Measurements from ENCODE around the gene ZIM2.

ZIM2 gene

DNA sequence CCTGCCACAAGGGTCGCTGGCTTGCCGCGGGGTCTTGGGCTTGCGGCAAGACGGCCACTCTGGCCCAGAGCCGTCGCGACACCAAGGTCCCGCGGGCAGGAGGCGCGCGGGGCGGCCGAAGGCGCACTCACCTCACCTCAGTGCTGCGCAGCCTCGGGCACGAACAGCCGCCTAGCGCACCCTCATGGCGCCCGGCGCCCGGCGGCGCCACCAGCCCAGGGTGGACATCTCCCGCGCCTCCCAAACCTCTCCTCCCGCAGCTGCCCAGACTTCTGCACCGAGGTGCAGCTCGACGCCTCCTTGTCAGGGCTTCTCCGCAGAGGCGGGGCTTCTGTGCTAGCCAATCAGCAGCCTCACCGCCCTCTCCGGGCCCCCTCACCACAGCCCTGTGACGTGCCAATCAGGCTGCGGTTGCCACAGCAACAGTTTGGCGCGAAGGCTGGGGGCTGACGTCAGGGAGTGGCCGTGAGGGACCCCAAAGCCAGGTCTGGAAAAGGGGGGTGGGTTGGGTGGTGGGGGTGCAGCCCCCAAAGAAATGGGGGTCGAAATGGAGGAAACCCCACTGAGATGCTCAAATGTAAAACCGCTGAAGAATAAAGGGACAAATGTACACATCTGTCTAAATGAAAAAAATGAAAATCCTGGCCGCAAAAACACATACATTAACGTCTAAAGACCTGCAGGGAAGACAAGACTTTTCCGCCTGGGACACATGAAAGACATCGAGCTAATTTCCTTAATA is at the start of gene ZIM2, which contains the start of gene PEG3:
Gene ZIM2, minus strand, starts transcription at position 276 of the 742 bp plus-strand sequence. CDS start 16,449 bp downstream, outside the sequence.
Gene PEG3, minus strand, starts transcription at position 276 of the 742 bp plus-strand sequence. CDS start 16,071 bp downstream, outside the sequence.
- no peaks in the 10 kb centered on the region for H3K36me3 ChIP-seq (ENCODE audit: control insufficient read depth, low read depth, low read length)
- H3K4me3 ChIP-seq (ENCODE audit: low read length), result no peak within 1 kb of the TSS
- no peaks in the 10 kb centered on the region for H3K27me3 ChIP-seq (ENCODE audit: control insufficient read depth, insufficient read depth, low read length)
- H3K9me3 ChIP-seq (ENCODE audit: control insufficient read depth, low read depth, low read length), result peaks cover 91% of the 10 kb centered on the region
- no peak within 1 kb of the TSS for H3K9ac ChIP-seq (ENCODE audit: low read length)
- no peaks in the 10 kb centered on the region for H3K4me1 ChIP-seq (ENCODE audit: control insufficient read depth, low read depth, low read length)
- no peak within 1 kb of the TSS for H3K27ac ChIP-seq (ENCODE audit: low read length)

DNA sequence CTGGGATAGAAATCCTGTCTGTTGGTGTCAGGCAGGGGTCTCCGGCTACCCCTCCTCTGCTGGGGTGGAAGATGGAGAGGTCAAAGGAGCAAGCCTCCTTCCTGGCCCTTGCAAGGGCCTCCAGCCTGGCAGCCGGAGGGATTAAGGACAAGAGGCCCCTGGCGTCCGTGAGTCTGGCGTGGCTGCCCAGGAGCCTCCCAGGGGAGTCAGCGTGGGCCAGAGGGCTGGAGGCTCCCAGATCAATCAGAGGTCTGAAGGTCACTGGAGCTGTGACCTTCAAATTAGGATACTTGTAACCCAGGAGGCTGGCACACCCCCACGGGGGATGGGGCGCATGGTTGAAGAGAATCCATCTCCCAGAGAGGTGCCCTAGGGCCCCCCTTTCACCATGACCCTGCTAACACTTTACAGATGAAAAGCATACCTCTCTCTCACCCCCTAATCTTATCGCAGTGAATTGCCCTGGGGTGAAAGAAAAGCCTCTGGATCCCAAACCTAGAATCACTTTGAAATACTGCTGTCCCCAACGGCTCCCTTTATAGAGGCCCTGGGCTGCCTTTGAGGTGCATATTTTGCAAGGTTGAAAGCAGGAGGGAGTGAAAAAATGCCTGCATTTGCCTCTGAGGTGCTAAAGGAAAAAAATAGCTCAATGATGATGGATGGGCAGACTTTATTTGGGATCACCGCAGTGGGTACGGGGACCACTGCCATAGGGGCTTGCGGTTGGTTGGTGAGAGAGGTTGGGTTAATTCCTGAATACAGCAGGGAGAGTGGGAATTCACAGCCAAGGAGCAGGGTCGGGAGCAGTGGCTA is 44.9 kb upstream of the ZIM2 start:
- H3K36me3 ChIP-seq (ENCODE audit: control insufficient read depth, low read depth, low read length), result no peaks in the 10 kb centered on the region
- no peak overlapping the region for H3K27ac ChIP-seq (ENCODE audit: low read length)
- no peaks in the 10 kb centered on the region for H3K27me3 ChIP-seq (ENCODE audit: control insufficient read depth, insufficient read depth, low read length)
- H3K9me3 ChIP-seq (ENCODE audit: control insufficient read depth, low read depth, low read length), result peaks cover 73% of the 10 kb centered on the region
- no peaks in the 10 kb centered on the region for H3K4me1 ChIP-seq (ENCODE audit: control insufficient read depth, low read depth, low read length)
- no peak overlapping the region for H3K9ac ChIP-seq (ENCODE audit: low read length)
- no peak overlapping the region for H3K4me3 ChIP-seq (ENCODE audit: low read length)

DNA sequence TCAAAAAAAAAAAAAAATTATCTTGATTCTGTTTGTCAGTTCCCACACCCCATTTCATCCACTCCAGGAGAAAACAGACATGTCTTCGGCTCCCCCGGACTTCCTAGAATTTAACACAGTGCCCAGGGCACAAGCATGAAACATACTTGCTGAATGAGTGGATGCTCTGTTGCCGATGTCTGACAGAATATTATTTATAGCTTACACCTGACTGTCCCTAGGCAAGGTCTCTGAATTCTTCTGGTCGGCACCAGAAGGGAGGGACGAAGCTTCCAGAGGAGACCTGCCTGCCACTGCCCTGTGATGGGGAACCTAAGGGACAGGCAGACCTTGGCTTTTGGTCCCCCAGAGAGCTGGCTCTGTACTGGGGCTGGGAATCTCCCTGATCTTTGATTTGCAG is 43.9 kb upstream of the ZIM2 start:
- Histone ChIP-seq H3K27me3 (ENCODE audit: control insufficient read depth, insufficient read depth, low read length) (no peaks in the 10 kb centered on the region), H3K4me1 (ENCODE audit: control insufficient read depth, low read depth, low read length) (no peaks in the 10 kb centered on the region), H3K27ac (ENCODE audit: low read length) (no peak overlapping the region), H3K36me3 (ENCODE audit: control insufficient read depth, low read depth, low read length) (no peaks in the 10 kb centered on the region), H3K9ac (ENCODE audit: low read length) (no peak overlapping the region), H3K9me3 (ENCODE audit: control insufficient read depth, low read depth, low read length) (peaks cover 75% of the 10 kb centered on the region), H3K4me3 (ENCODE audit: low read length) (no peak overlapping the region)

- peaks cover 77% of the 10 kb centered on the region for H3K9me3 ChIP-seq (ENCODE audit: control insufficient read depth, low read depth, low read length)
- no peaks in the 10 kb centered on the region for H3K36me3 ChIP-seq (ENCODE audit: control insufficient read depth, low read depth, low read length)
- no peak overlapping the region for H3K4me3 ChIP-seq (ENCODE audit: low read length)
- no peak overlapping the region for H3K27ac ChIP-seq (ENCODE audit: low read length)
- no peaks in the 10 kb centered on the region for H3K4me1 ChIP-seq (ENCODE audit: control insufficient read depth, low read depth, low read length)
- no peaks in the 10 kb centered on the region for H3K27me3 ChIP-seq (ENCODE audit: control insufficient read depth, insufficient read depth, low read length)
- H3K9ac ChIP-seq (ENCODE audit: low read length), result no peak overlapping the region
Measured at GRCh38 chr19:56880592-56881190, 40.2 kb upstream of the ZIM2 start.

- H3K4me1 ChIP-seq (ENCODE audit: control insufficient read depth, low read depth, low read length), result no peaks in the 10 kb centered on the region
- H3K4me3 ChIP-seq (ENCODE audit: low read length), result no peak overlapping the region
- H3K9ac ChIP-seq (ENCODE audit: low read length), result no peak overlapping the region
- H3K36me3 ChIP-seq (ENCODE audit: control insufficient read depth, low read depth, low read length), result no peaks in the 10 kb centered on the region
- H3K27me3 ChIP-seq (ENCODE audit: control insufficient read depth, insufficient read depth, low read length), result no peaks in the 10 kb centered on the region
- H3K27ac ChIP-seq (ENCODE audit: low read length), result no peak overlapping the region
- peaks cover 67% of the 10 kb centered on the region for H3K9me3 ChIP-seq (ENCODE audit: control insufficient read depth, low read depth, low read length)
Measured at GRCh38 chr19:56877069-56877715, 36.7 kb upstream of the ZIM2 start.

- no peaks in the 10 kb centered on the region for H3K4me1 ChIP-seq (ENCODE audit: control insufficient read depth, low read depth, low read length)
- peaks cover 68% of the 10 kb centered on the region for H3K9me3 ChIP-seq (ENCODE audit: control insufficient read depth, low read depth, low read length)
- H3K4me3 ChIP-seq (ENCODE audit: low read length), result no peak overlapping the region
- H3K36me3 ChIP-seq (ENCODE audit: control insufficient read depth, low read depth, low read length), result no peaks in the 10 kb centered on the region
- H3K9ac ChIP-seq (ENCODE audit: low read length), result no peak overlapping the region
- no peak overlapping the region for H3K27ac ChIP-seq (ENCODE audit: low read length)
- no peaks in the 10 kb centered on the region for H3K27me3 ChIP-seq (ENCODE audit: control insufficient read depth, insufficient read depth, low read length)
Measured at GRCh38 chr19:56875717-56876116, 35.2 kb upstream of the ZIM2 start.

DNA sequence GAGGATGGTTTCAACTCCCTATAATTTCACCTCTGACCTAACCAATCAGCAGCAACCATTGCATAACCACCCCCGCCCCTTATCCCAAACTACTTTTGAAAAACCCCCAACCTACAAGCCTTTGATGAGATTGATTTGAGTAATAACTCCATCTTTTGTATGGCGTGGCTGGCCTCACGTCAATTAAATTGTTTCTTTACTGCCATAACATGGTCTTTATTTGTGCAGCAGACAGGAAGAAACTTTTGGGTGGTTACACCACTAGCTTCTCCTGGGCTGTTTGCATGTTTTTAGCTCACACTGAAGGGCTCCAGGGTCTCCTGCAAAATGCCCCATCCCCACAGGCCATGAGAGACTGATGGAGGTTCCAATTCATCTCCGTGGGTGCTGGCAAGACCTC is 34.0 kb upstream of the ZIM2 start:
- H3K27ac ChIP-seq (ENCODE audit: low read length), result no peak overlapping the region
- no peaks in the 10 kb centered on the region for H3K36me3 ChIP-seq (ENCODE audit: control insufficient read depth, low read depth, low read length)
- no peak overlapping the region for H3K9ac ChIP-seq (ENCODE audit: low read length)
- no peaks in the 10 kb centered on the region for H3K27me3 ChIP-seq (ENCODE audit: control insufficient read depth, insufficient read depth, low read length)
- peaks cover 70% of the 10 kb centered on the region for H3K9me3 ChIP-seq (ENCODE audit: control insufficient read depth, low read depth, low read length)
- no peaks in the 10 kb centered on the region for H3K4me1 ChIP-seq (ENCODE audit: control insufficient read depth, low read depth, low read length)
- H3K4me3 ChIP-seq (ENCODE audit: low read length), result no peak overlapping the region

DNA sequence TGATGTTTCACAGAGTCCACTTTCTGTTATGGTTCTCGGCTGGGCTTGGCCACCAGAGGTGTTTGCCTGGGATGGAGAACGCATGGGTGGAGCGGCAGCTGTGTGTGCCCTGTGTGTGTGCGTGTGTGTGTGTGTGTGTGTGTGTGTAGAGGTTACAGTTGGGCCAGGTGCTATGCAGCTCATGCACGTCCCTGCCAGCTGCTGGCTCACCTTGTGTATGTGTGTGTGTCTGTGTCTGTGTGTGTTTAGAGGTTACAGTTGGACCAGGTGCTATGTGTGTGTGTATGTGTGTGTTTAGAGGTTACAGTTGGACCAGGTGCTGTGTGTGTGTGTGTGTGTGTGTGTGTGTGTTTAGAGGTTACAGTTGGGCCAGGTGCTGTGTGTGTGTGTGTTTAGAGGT is 33.0 kb upstream of the ZIM2 start:
- Histone ChIP-seq H3K27me3 (ENCODE audit: control insufficient read depth, insufficient read depth, low read length) (no peaks in the 10 kb centered on the region), H3K9ac (ENCODE audit: low read length) (no peak overlapping the region), H3K4me3 (ENCODE audit: low read length) (no peak overlapping the region), H3K9me3 (ENCODE audit: control insufficient read depth, low read depth, low read length) (peaks cover 71% of the 10 kb centered on the region), H3K27ac (ENCODE audit: low read length) (no peak overlapping the region), H3K4me1 (ENCODE audit: control insufficient read depth, low read depth, low read length) (no peaks in the 10 kb centered on the region), H3K36me3 (ENCODE audit: control insufficient read depth, low read depth, low read length) (no peaks in the 10 kb centered on the region)

GRCh38 chr19:56869886-56870285 is 29.4 kb upstream of the ZIM2 start:
- H3K4me1 ChIP-seq (ENCODE audit: control insufficient read depth, low read depth, low read length), result no peaks in the 10 kb centered on the region
- H3K9me3 ChIP-seq (ENCODE audit: control insufficient read depth, low read depth, low read length), result peaks cover 79% of the 10 kb centered on the region
- H3K9ac ChIP-seq (ENCODE audit: low read length), result no peak overlapping the region
- H3K27ac ChIP-seq (ENCODE audit: low read length), result no peak overlapping the region
- H3K4me3 ChIP-seq (ENCODE audit: low read length), result no peak overlapping the region
- H3K27me3 ChIP-seq (ENCODE audit: control insufficient read depth, insufficient read depth, low read length), result no peaks in the 10 kb centered on the region
- no peaks in the 10 kb centered on the region for H3K36me3 ChIP-seq (ENCODE audit: control insufficient read depth, low read depth, low read length)

DNA sequence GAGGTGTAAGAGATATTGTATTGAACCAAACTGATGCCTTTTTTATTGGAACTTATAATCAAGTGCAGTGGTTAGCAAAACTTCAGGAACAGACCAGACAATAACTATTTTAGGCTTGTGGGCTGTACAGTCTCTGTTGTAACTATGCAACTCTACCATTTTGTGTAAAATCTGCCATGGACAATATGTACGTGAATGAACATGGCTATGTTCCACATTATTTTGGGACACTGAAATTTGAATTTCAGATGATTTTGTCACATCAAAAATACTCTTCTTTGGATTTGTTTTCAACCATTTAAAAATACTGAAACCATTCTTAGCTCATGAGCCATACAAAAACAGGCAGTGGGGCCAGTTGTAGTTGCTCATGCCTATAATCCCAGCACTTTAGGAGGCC is 27.9 kb upstream of the ZIM2 start:
- H3K27me3 ChIP-seq (ENCODE audit: control insufficient read depth, insufficient read depth, low read length), result no peaks in the 10 kb centered on the region
- no peaks in the 10 kb centered on the region for H3K4me1 ChIP-seq (ENCODE audit: control insufficient read depth, low read depth, low read length)
- no peak overlapping the region for H3K9ac ChIP-seq (ENCODE audit: low read length)
- H3K4me3 ChIP-seq (ENCODE audit: low read length), result no peak overlapping the region
- no peak overlapping the region for H3K27ac ChIP-seq (ENCODE audit: low read length)
- peaks cover 78% of the 10 kb centered on the region for H3K9me3 ChIP-seq (ENCODE audit: control insufficient read depth, low read depth, low read length)
- no peaks in the 10 kb centered on the region for H3K36me3 ChIP-seq (ENCODE audit: control insufficient read depth, low read depth, low read length)

- no peaks in the 10 kb centered on the region for H3K27me3 ChIP-seq (ENCODE audit: control insufficient read depth, insufficient read depth, low read length)
- H3K4me3 ChIP-seq (ENCODE audit: low read length), result no peak overlapping the region
- H3K36me3 ChIP-seq (ENCODE audit: control insufficient read depth, low read depth, low read length), result no peaks in the 10 kb centered on the region
- H3K9ac ChIP-seq (ENCODE audit: low read length), result no peak overlapping the region
- no peaks in the 10 kb centered on the region for H3K4me1 ChIP-seq (ENCODE audit: control insufficient read depth, low read depth, low read length)
- H3K9me3 ChIP-seq (ENCODE audit: control insufficient read depth, low read depth, low read length), result peaks cover 83% of the 10 kb centered on the region
- H3K27ac ChIP-seq (ENCODE audit: low read length), result no peak overlapping the region
Measured at GRCh38 chr19:56866538-56866937, 26.0 kb upstream of the ZIM2 start.
